GM19025 (cell line): ENCODE results near the gene FRRS1.
"Not testable (repeated sequence)": the region's sequence is repeated elsewhere in the genome, so short reads cannot be mapped to it uniquely, and the experiment has no call there.

ENCODE experiments used
- ATAC-seq: cut with Tn5 transposase; IDR thresholded peaks from one replicate; pipeline ENCODE4 v1.9.1; 2021; ENCODE audit warnings: mild to moderate bottlenecking, low read depth, moderate library complexity; ENCODE audit not compliant: unreplicated experiment

Gene FRRS1, protein sequence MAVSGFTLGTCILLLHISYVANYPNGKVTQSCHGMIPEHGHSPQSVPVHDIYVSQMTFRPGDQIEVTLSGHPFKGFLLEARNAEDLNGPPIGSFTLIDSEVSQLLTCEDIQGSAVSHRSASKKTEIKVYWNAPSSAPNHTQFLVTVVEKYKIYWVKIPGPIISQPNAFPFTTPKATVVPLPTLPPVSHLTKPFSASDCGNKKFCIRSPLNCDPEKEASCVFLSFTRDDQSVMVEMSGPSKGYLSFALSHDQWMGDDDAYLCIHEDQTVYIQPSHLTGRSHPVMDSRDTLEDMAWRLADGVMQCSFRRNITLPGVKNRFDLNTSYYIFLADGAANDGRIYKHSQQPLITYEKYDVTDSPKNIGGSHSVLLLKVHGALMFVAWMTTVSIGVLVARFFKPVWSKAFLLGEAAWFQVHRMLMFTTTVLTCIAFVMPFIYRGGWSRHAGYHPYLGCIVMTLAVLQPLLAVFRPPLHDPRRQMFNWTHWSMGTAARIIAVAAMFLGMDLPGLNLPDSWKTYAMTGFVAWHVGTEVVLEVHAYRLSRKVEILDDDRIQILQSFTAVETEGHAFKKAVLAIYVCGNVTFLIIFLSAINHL

DNA sequence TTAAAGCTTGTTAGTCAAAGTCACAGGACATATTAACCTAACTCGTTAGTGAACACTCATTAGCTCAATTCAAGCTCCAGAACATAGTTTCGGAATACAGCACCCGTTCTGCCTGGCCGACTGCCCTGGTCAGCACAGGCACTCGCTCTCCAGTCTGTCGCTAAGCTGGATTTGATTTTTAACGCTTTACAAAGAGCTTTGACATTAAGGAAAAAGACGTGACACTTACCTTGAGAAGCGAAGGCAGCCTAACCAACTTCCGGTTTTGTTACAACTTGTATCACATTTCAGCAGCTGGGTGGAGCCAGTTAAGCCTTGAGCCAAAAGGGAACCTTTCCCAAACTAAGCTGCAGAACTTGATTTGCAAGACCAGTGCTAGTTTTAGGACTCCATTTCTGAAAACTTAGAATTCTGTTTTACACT is at the start of gene FRRS1:
Gene FRRS1 (minus strand): TSS at position 258 of the 423 bp plus-strand sequence. CDS start 17,867 bp downstream, outside the sequence.
- peak; percentile 97 for ATAC-seq

DNA sequence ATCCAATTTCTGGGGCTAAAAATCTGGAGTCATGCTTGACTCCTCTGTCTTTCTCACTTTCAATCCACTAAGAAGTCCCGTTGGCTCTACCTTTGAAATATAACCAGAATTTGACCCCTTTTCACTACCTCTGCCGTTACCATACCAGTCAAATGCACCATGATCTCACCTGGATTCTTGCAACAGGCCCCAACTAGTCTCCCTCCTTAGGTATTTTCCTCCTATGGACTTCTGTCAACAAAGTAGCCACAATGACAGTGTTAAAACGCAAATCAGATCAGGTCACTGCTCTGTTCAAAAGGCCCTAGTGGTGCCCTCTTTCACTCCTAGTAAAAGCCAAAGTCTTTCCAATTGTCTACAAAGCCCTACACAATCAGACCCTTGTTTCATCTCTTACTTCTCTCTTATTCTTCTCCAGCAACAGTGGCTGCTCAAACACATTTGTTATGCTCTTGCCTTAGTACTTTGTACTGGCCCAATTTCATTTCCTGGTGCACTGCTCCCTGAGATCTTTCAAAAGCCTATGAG is 48.0 kb upstream of the FRRS1 start:
- ATAC-seq = no peak

DNA sequence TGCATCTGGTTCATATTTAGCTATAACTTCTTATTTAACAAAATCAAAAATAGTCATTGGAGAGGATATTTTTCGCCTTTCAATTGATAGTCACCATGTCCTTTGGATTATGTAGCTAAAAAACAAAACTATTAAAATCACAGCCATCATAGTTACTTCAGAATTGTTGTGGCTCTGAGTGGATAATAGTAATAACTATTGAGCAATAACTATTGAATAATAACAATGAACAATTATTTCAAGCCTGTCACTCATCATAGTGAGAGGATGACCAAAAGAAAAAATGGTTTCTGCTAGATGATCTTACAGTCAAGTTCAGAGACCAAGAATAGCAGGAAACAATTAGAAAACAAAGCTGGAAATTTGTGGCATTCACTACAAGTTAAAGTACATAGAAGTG is 45.3 kb upstream of the FRRS1 start:
- no peak for ATAC-seq

DNA sequence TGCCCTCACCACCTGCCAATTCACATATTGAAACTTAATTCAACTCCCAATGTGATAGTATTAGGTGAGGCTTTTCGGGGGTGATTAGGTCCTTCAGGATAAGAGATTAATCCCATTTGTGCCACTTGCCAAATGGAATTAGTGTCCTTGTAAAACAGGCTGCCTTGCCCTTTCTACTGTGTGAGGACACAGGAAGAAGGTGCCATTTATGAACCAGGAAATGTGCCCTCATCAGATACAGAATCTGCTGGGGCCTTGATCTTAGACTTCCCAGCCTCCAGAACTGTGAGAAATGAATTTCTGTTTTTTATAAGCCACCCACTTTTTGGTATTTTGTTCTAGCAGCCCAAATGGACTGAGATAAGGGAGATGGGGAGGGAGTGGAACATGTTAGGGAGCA is 44.6 kb upstream of the FRRS1 start:
- no peak for ATAC-seq

DNA sequence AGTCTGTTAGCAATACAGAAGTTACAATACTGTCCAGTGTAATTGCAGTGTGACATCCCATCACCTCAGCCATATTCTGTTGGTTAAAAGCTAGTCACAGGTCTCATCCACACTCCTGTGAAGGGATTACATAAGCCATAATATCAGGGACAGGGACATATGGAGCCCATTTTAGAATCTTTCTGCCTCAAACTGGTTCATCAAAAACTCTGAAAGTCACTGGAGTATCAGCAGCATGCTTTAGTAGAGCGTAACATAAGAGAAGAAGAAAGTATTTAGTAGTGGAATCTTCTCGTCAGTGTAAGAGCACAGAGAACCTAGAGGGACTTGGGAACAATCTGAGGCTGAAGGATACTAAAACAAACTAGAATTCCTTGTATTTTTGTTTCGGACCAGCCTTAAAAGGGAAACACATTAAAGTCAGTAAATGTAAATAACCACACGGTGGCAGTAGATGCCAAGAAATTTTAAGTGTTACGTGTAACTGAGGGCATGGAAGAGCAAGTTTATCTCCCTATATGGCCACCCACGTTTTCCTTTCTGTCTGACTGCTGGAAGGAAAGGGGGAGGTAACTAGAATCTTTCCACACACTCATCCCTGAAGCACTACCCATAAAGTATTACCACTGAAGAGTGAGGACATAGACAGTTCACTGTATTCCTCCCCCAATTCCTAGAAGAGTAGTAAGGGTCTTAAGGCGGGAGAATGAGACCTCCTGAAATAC is 42.1 kb upstream of the FRRS1 start:
- peak; percentile 91 for ATAC-seq

- ATAC-seq = no peak
Measured at GRCh38 chr1:99806882-99807281, 40.4 kb upstream of the FRRS1 start.

- no peak for ATAC-seq
Measured at GRCh38 chr1:99801584-99801983, 35.1 kb upstream of the FRRS1 start.

DNA sequence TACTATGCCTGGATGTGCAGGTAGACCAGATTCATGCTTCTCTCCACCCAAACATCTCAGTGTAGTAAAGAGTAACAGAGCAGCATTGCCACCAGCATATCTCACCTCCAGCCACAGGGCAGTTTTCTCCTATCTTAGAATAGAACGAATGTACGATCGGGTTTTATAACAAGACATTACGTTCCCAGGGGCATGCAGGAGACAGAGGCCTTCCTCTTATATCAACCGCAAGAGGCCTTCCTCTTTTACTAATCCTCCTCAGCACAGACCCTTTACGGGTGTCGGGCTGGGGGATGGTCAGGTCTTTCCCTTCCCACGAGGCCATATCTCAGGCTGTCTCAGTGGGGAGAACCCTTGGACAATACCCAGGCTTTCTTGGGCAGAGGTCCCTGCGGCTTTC is 27.4 kb upstream of the FRRS1 start:
- ATAC-seq = not testable (repeated sequence)

GRCh38 chr1:99789715-99790114 is 23.3 kb upstream of the FRRS1 start:
- ATAC-seq = no peak

DNA sequence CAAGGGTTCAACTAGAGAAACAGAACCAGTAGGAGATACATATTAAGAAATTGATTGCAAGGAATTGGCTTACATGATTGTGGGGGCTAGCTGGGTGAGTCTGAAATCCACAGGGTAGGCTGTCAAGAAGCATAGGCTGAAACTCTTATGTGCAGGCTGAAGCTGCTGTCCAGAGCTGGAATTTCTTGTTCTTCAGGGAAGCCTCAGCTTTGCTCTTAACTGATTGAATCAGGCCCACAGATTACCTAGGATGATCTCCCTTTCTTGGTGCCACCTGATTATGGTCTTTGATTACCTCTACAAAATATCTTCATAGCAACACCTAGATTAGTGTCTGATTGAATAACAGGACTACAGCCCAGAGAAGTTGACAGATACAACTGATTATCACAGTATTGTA is 22.5 kb upstream of the FRRS1 start:
- no peak for ATAC-seq

DNA sequence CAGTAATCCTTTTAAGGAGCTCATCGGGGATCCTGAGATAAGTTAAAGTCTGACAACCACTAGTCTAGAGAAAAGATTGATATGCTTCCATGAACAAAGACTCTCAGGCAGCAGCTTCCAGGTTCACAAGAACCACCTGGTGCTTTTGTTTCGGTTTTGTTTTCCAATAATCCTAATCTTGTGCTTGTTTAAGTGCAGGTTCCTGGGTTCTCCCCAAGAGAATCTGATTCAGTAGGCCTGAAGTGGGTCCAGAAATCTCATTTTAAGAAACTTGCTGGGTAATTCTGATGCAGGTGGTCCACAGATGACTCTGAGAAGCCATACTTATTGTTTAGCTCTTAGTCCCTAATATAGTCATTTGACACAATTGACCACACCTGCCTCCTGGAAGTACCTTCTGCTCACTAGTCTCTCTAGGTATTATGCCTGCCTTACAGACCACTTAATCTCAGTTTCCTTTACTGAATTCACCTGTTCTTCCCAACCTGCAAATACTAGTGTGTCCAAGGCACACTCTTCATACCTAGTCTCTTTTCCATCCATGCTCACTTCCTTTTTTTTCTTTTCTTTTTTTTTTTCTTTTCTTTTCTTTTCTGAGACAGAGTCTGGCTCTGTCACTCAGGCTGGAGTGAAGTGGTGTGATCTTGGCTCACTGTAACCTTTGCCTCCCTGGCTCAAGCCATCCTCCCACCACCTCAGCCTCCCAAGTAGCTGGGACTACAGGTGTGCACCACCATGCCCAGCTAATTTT is 20.5 kb upstream of the FRRS1 start:
- ATAC-seq = peak; percentile 56

DNA sequence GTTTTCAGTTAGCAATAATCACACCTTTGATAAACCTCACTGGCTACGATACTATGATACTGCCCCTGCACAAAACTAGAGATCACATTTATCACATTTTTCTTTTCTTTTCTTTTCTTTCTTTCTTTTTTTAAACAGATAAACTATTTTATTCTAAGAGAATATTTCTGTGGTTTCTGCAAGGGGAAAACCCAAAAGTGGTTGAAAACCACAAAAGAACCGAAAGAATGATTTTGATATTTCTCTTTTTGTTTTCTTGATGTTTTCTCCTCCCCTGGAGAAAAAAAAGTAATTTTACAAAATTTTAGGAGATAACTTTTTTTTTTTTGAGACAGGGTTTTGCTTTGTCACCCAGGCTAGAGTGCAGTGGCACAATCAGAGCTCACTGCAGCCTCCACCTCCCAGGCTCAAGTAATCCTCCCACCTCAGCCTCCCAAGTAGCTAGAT is 18.4 kb upstream of the FRRS1 start:
- ATAC-seq = no peak

DNA sequence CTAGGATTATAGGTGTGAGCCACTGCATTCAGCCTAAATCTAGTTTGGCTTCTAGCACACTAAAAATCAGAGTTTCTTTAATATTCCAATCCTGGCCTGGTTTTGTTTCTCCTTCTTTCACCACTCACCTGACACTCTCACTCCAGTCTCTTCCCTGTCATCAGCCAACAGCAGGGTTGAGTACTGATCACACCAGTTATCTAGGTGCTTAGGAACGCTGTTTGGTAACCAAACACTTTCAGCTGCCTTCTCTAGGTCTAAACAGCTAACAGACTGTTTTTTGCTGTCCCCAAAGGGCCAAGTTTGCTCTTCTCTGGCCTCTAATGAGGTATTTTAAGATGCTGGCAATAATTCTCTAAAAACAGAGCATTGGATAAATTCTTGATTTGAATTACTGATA is 17.7 kb upstream of the FRRS1 start:
- ATAC-seq = no peak

GRCh38 chr1:99782920-99783319 is 16.5 kb upstream of the FRRS1 start:
- no peak for ATAC-seq

GRCh38 chr1:99782397-99782796 is 16.0 kb upstream of the FRRS1 start:
- no peak for ATAC-seq

- no peak for ATAC-seq
Measured at GRCh38 chr1:99781798-99782197, 15.4 kb upstream of the FRRS1 start.

- ATAC-seq = no peak
Measured at GRCh38 chr1:99777752-99778151, 11.3 kb upstream of the FRRS1 start.

DNA sequence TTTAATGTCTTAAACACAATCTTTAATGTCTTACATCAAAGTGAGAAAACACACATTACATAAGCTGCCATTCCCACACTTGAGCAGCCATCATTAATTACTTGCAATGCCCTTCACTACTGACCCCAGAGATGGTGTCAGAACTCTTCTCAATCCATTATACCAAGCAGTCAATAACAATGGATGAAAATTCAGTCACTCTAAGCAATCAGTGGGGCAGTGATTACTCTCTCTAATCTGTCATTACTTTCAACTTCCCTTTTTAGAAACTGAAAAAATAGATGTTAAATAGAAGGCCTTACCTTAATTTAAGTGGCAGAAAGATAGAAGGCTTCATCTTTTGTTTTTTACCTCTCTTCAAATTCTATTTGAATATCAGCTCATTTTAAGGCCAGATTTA is 9.7 kb upstream of the FRRS1 start:
- no peak for ATAC-seq

DNA sequence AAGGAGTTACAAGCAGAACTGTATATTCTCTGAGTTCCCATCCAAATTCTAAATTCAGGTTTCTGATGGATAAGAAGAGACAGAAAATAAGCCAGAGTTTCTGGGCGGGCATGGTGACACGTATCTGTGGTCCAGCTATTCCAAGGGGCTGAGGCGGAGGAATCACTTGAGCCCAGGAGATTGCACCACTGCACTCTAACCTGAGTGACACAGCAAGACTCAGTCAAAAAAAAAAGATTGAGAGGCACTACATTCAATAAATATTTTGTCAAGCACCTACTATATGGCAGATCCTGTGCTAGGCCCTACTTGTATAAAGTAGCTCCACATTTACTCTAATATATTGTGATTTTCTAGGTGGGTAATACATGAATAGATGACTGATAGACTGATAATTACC is 6.4 kb upstream of the FRRS1 start:
- no peak for ATAC-seq

DNA sequence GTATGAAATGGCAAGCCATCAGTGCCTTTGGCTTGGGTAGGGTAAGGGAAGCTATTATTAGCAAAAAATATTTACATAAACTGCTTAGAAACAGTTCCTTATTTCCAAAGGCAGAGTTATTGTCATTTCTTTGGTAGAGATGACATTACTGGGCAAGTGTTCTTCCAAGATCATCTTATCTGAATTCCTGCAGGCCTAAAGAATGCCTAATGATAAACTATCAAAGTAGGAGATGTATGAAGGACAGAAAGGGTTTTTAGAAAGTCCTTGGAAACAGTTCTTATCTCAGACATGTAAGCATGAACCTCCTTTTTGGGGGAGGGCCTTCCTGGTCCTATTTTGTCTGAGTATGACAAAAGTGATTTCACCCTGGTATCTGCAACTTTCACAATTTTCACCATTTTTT is 5.1 kb upstream of the FRRS1 start:
- ATAC-seq = no peak
